ENCODE data around the gene KRTAP2-2. TPM values are rescaled to one million over a fixed set of nuclear protein-coding genes. Genes with fewer than 3 reads are reported as not detected.

Gene KRTAP2-2
- total RNA-seq, 1 experiment from 2014 or later: not detected

DNA sequence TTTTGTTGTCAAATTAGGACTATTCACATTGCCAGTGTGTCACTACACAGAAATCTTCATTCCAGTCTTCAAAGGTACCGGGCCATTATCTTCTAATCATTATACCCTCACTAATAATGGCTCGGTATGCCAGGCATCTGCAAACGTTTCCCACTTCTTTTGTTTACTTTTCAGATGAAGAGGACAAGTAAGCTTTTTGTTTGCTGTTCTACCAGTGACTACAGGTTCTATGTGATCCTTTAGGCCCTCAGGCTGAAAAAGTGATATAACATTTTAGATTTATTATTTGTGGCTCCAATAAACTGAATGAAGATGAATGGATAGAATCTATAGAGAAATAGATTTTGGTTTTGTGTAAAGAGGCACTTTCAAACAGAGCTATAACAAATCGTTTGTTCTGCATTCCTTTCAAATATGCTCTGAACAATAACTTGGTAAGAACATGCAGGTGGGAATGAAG lies 45.7 kb downstream of the KRTAP2-2 start:
- peaks cover 4% of the 10 kb centered on the region for H3K9me3 Mint-ChIP-seq (ENCODE audit: low read depth, unreplicated experiment)
- BruUV-seq (replicated peaks): no TSS peak
- H3K4me3 Mint-ChIP-seq (ENCODE audit: low read depth, unreplicated experiment): no peak overlapping the region
- DNase-seq: peak; percentile 45
- intact Hi-C loops (cut with micrococcal nuclease; ENCODE audit: unreplicated experiment): no loop called here
- H3K4me1 Mint-ChIP-seq (ENCODE audit: low read depth, unreplicated experiment): peaks cover 44% of the 10 kb centered on the region
- no peaks in the 10 kb centered on the region for H3K27me3 Mint-ChIP-seq (ENCODE audit: unreplicated experiment)
- H3K36me3 Mint-ChIP-seq (ENCODE audit: insufficient read depth, unreplicated experiment): no peaks in the 10 kb centered on the region
- no peak overlapping the region for H3K27ac Mint-ChIP-seq (ENCODE audit: unreplicated experiment)
- CTCF ChIA-PET: interaction anchor here (0.6 to 1.7 kb wide), 14 partner anchors 10 to 292 kb away, joined by 3 to 6 read pairs (median 4); partner anchors contain the start of genes KRT23, KRT40 and KRTAP2-3
- TF ChIP-seq, protein P1, sequence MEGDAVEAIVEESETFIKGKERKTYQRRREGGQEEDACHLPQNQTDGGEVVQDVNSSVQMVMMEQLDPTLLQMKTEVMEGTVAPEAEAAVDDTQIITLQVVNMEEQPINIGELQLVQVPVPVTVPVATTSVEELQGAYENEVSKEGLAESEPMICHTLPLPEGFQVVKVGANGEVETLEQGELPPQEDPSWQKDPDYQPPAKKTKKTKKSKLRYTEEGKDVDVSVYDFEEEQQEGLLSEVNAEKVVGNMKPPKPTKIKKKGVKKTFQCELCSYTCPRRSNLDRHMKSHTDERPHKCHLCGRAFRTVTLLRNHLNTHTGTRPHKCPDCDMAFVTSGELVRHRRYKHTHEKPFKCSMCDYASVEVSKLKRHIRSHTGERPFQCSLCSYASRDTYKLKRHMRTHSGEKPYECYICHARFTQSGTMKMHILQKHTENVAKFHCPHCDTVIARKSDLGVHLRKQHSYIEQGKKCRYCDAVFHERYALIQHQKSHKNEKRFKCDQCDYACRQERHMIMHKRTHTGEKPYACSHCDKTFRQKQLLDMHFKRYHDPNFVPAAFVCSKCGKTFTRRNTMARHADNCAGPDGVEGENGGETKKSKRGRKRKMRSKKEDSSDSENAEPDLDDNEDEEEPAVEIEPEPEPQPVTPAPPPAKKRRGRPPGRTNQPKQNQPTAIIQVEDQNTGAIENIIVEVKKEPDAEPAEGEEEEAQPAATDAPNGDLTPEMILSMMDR (IDR thresholded peaks at IDR 0.05; ENCODE audit: unreplicated experiment): no peak

DNA sequence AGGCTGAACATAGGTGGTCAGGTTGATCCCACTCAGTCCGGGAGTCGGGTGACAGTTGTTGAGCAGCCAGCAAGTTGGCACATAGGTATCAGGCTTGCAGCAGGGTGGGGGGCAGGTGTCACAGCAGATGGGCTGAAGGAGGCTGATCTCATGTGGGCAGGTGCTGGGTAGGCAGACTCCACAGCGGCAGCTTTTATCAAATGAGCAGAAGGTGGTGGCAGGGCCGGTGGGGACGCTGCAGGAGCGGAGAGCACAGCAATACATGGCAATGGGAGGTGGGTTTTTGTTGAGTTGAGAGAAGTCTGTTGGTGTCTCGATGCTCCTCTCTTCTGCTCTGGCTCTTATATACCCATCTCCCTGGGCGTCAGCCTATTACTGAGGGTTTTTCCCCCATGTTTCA lies 46.2 kb downstream of the KRTAP2-2 start, which contains the start of gene KRTAP3-1:
Gene KRTAP3-1, minus strand, starts transcription at position 318 of the 400 bp plus-strand sequence. Its CDS starts 54 bp downstream, at position 264.
- peaks cover 50% of the 10 kb centered on the region for H3K4me1 Mint-ChIP-seq (ENCODE audit: low read depth, unreplicated experiment)
- intact Hi-C loops (cut with micrococcal nuclease; ENCODE audit: unreplicated experiment): no loop called here
- CTCF ChIA-PET: interaction anchor here (0.6 to 1.7 kb wide), 10 partner anchors 11 to 292 kb away, joined by 3 to 6 read pairs (median 4); partner anchors contain the start of gene KRT40
- DNase-seq: no peak
- H3K4me3 Mint-ChIP-seq (ENCODE audit: low read depth, unreplicated experiment): no peak within 1 kb of the TSS
- peaks cover 4% of the 10 kb centered on the region for H3K9me3 Mint-ChIP-seq (ENCODE audit: low read depth, unreplicated experiment)
- H3K27me3 Mint-ChIP-seq (ENCODE audit: unreplicated experiment): no peaks in the 10 kb centered on the region
- no peaks in the 10 kb centered on the region for H3K36me3 Mint-ChIP-seq (ENCODE audit: insufficient read depth, unreplicated experiment)
- no peak within 1 kb of the TSS for H3K27ac Mint-ChIP-seq (ENCODE audit: unreplicated experiment)
- no TSS peak for BruUV-seq (replicated peaks)
- TF ChIP-seq, protein P1 (IDR thresholded peaks at IDR 0.05; ENCODE audit: unreplicated experiment): no peak

Other genes with a start within 250 kb of the KRTAP2-2 start
- 171 and 188 TPM in 2 replicates for gene KRT10, start 232.6 kb downstream of the KRTAP2-2 start, total RNA-seq (2022)
- gene KRT12, start 188.0 kb downstream of the KRTAP2-2 start, total RNA-seq (2022): 2.4 and 2.7 TPM in 2 replicates
- 0.66 and 1.7 TPM in 2 replicates for gene KRT20, start 170.0 kb downstream of the KRTAP2-2 start, total RNA-seq (2022)
- 1,389 and 1,709 TPM in 2 replicates for gene KRT23, start 117.6 kb downstream of the KRTAP2-2 start, total RNA-seq (2022)
- gene KRT39, start 88.3 kb downstream of the KRTAP2-2 start, total RNA-seq (2022): 0.44 TPM in 1 of 2 replicates, not detected in the other
- not detected in 2 replicates for gene KRT40, start 70.9 kb downstream of the KRTAP2-2 start, total RNA-seq (2022)
- not detected in 2 replicates for gene KRTAP3-3, start 61.1 kb downstream of the KRTAP2-2 start, total RNA-seq (2022)
- gene KRTAP3-2, start 55.3 kb downstream of the KRTAP2-2 start, total RNA-seq (2022): not detected in 2 replicates
- not detected in 2 replicates for gene KRTAP3-1, start 46.1 kb downstream of the KRTAP2-2 start, total RNA-seq (2022)
- gene KRTAP1-5, start 28.0 kb downstream of the KRTAP2-2 start, total RNA-seq (2022): not detected in 2 replicates
- not detected in 2 replicates for gene KRTAP1-4, start 25.0 kb downstream of the KRTAP2-2 start, total RNA-seq (2022)
- gene KRTAP1-3, start 20.4 kb downstream of the KRTAP2-2 start, total RNA-seq (2022): not detected in 2 replicates
- 10.2 and 15.9 TPM in 2 replicates for gene KRTAP1-1, start 13.8 kb downstream of the KRTAP2-2 start, total RNA-seq (2022)
- gene KRTAP2-1, start 7.9 kb downstream of the KRTAP2-2 start, total RNA-seq (2022): not detected in 2 replicates
- 9.4 and 18.2 TPM in 2 replicates for gene KRTAP2-3, start 4.9 kb upstream of the KRTAP2-2 start, total RNA-seq (2022)
- gene KRTAP2-4, start 10.6 kb upstream of the KRTAP2-2 start, total RNA-seq (2022): not detected in 2 replicates
- not detected in 2 replicates for gene KRTAP4-7, start 28.9 kb upstream of the KRTAP2-2 start, total RNA-seq (2022)
- gene KRTAP4-8, start 42.9 kb upstream of the KRTAP2-2 start, total RNA-seq (2022): not detected in 2 replicates
- gene KRTAP4-16, start 47.0 kb upstream of the KRTAP2-2 start, total RNA-seq (2022): not detected in 2 replicates
- not detected in 2 replicates for gene KRTAP4-9, start 50.2 kb upstream of the KRTAP2-2 start, total RNA-seq (2022)
- not detected in 2 replicates for gene KRTAP4-11, start 63.1 kb upstream of the KRTAP2-2 start, total RNA-seq (2022)
- gene KRTAP4-12, start 69.0 kb upstream of the KRTAP2-2 start, total RNA-seq (2022): not detected in 2 replicates
- not detected in 2 replicates for gene KRTAP4-6, start 85.3 kb upstream of the KRTAP2-2 start, total RNA-seq (2022)
- not detected in 2 replicates for gene KRTAP4-5, start 94.6 kb upstream of the KRTAP2-2 start, total RNA-seq (2022)
- not detected in 2 replicates for gene KRTAP4-4, start 105.5 kb upstream of the KRTAP2-2 start, total RNA-seq (2022)
- gene KRTAP4-3, start 113.0 kb upstream of the KRTAP2-2 start, total RNA-seq (2022): not detected in 2 replicates
- not detected in 2 replicates for gene KRTAP4-2, start 123.0 kb upstream of the KRTAP2-2 start, total RNA-seq (2022)
- not detected in 2 replicates for gene KRTAP4-1, start 129.7 kb upstream of the KRTAP2-2 start, total RNA-seq (2022)
- not detected in 2 replicates for gene KRTAP9-1, start 134.7 kb upstream of the KRTAP2-2 start, total RNA-seq (2022)
- gene KRTAP9-2, start 171.4 kb upstream of the KRTAP2-2 start, total RNA-seq (2022): not detected in 2 replicates
- not detected in 2 replicates for gene KRTAP9-3, start 177.2 kb upstream of the KRTAP2-2 start, total RNA-seq (2022)
- not detected in 2 replicates for gene KRTAP9-8, start 182.8 kb upstream of the KRTAP2-2 start, total RNA-seq (2022)
- not detected in 2 replicates for gene KRTAP9-4, start 194.5 kb upstream of the KRTAP2-2 start, total RNA-seq (2022)
- gene KRTAP9-9, start 200.2 kb upstream of the KRTAP2-2 start, total RNA-seq (2022): not detected in 2 replicates
- not detected in 2 replicates for gene KRTAP9-6, start 210.1 kb upstream of the KRTAP2-2 start, total RNA-seq (2022)
- not detected in 2 replicates for gene KRTAP9-7, start 220.5 kb upstream of the KRTAP2-2 start, total RNA-seq (2022)
- not detected in 2 replicates for gene KRTAP29-1, start 247.6 kb upstream of the KRTAP2-2 start, total RNA-seq (2022)